Naive thymus-derived CD4-positive, alpha-beta T cell (primary cell): Measurements from ENCODE around the gene DDI2. TPM values are rescaled to one million over a fixed set of nuclear protein-coding genes. Genes with fewer than 3 reads are reported as not detected.
"Not testable (repeated sequence)": the region's sequence is repeated elsewhere in the genome, so short reads cannot be mapped to it uniquely, and the experiment has no call there.

Source experiments
- ATAC-seq: fragments of 150-1000 bp; cut with Tn5 transposase; 2 replicates; pipeline ENCODE4 v1.10.0; 2021; ENCODE audit warnings: mild to moderate bottlenecking, moderate library complexity
- CTCF ChIA-PET: fragments of 350-600 bp; sonication (Branson Sonifier 250); formaldehyde crosslinking; loops from one replicate; lab custom pipeline; 2021; ENCODE audit warnings: antibody characterized with exemption; lab: Charles Lee
- POLR2A ChIA-PET: fragments of 350-600 bp; sonication (Branson Sonifier 250); formaldehyde crosslinking; loops from one replicate; lab custom pipeline; 2021; ENCODE audit warnings: antibody characterized with exemption, inconsistent platforms; lab: Charles Lee
- DNase-seq, 9 donors: peaks; one replicate each; pipeline versions ENCODE4 v3.0.0 to v3.0.0-alpha.2; 2020 to 2022; ENCODE audit warnings: mixed read lengths in 1 of 9
- H3K27ac ChIP-seq: one replicate; pipeline ENCODE4 v1.7.0; 2013; ENCODE audit warnings: mild to moderate bottlenecking, low read depth, low read length, moderate library complexity
- H3K27me3 ChIP-seq, 2 donors: one replicate each; pipeline ENCODE4 v1.7.0; 2013; ENCODE audit warnings: low read length in 2 of 2, mild to moderate bottlenecking in 2 of 2, moderate library complexity in 2 of 2; ENCODE audit not compliant: control insufficient read depth in 2 of 2, insufficient read depth in 2 of 2
- H3K36me3 ChIP-seq, 3 experiments: 1 replicate in 2 of 3; 2 replicates in 1 of 3; pipeline ENCODE4 v1.7.0; 2013; ENCODE audit warnings: low read length in 3 of 3, mild to moderate bottlenecking in 3 of 3, moderate library complexity in 1 of 3; ENCODE audit not compliant: insufficient read depth in 3 of 3, control insufficient read depth in 2 of 3
- H3K4me1 ChIP-seq, 2 donors: one replicate each; pipeline ENCODE4 v1.7.0; 2013; ENCODE audit warnings: low read length in 2 of 2, mild to moderate bottlenecking in 2 of 2, moderate library complexity in 1 of 2; ENCODE audit not compliant: control insufficient read depth in 2 of 2, insufficient read depth in 2 of 2
- H3K4me3 ChIP-seq: 2 replicates; pipeline ENCODE4 v1.7.0; 2013; ENCODE audit warnings: mild to moderate bottlenecking, low read length
- H3K9me3 ChIP-seq, 3 experiments: 1 replicate in 2 of 3; 2 replicates in 1 of 3; pipeline ENCODE4 v1.7.0; 2013; ENCODE audit warnings: low read length in 3 of 3; ENCODE audit not compliant: control insufficient read depth in 2 of 3
- H3K27ac Mint-ChIP-seq, 9 donors: one replicate each; pipeline ENCODE4 v1.8.0; 2020 to 2022; ENCODE audit warnings: mixed read lengths in 9 of 9, mild to moderate bottlenecking in 8 of 9, moderate library complexity in 5 of 9, inconsistent platforms in 2 of 9
- H3K27me3 Mint-ChIP-seq, 5 donors: one replicate each; pipeline ENCODE4 v1.8.0; 2021 to 2022; ENCODE audit warnings: mixed read lengths in 5 of 5, mild to moderate bottlenecking in 1 of 5
- H3K36me3 Mint-ChIP-seq, 5 donors: one replicate each; pipeline ENCODE4 v1.8.0; 2020 to 2022; ENCODE audit warnings: mixed read lengths in 5 of 5, mild to moderate bottlenecking in 3 of 5, inconsistent platforms in 1 of 5
- H3K4me1 Mint-ChIP-seq, 7 donors: one replicate each; pipeline ENCODE4 v1.8.0; 2020 to 2022; ENCODE audit warnings: mixed read lengths in 7 of 7, mild to moderate bottlenecking in 3 of 7, inconsistent platforms in 1 of 7
- H3K4me3 Mint-ChIP-seq, 10 donors: one replicate each; pipeline ENCODE4 v1.8.0; 2020 to 2022; ENCODE audit warnings: mild to moderate bottlenecking in 10 of 10, mixed read lengths in 10 of 10, moderate library complexity in 6 of 10, inconsistent platforms in 2 of 10
- H3K9me3 Mint-ChIP-seq, 11 donors: one replicate each; pipeline ENCODE4 v1.8.0; 2020 to 2022; ENCODE audit warnings: mixed read lengths in 11 of 11, mild to moderate bottlenecking in 4 of 11, inconsistent platforms in 1 of 11, moderate library complexity in 1 of 11
- intact Hi-C, 2 donors: fragments of 100-400 bp; cut with micrococcal nuclease; formaldehyde crosslinking; loops; one replicate each; pipeline ENCODE4 v1.15.1; 2023
- polyA plus RNA-seq, 2 donors: library from polyadenylated mRNA; unstranded; fragments of 300-500 nt; fragmentation: Illumina TruSeq; gene quantifications; one replicate each; pipeline ENCODE4 v1.2.3, GENCODE V29; 2021
- total RNA-seq, 6 experiments: library from RNA in 5 of 6; stranded (reverse) in 5 of 6; gene quantifications; 1 replicate in 5 of 6; 2 replicates in 1 of 6; pipeline ENCODE4 v1.2.3 and lab custom pipeline; 2021 to 2026

DDI2 gene
- total and polyA plus RNA-seq, 7 experiments from 2014 or later: 3.2 to 46.8 (median 31.0) TPM

GRCh38 chr1:15696956-15697521 is 79.8 kb downstream of the DDI2 start:
- ChIA-PET POLR2A (interaction anchor here (0.7 to 2.5 kb wide), 8 partner anchors 9 to 1276 kb away, joined by 3 to 26 read pairs (median 3); partner anchors contain the start of gene PLEKHM2), CTCF (no interaction called here)
- Mint-ChIP-seq H3K4me3 (peak overlapping the region; percentile 85 to 94 (median 90)), H3K27ac (peak overlapping the region; percentile 84 to 99 (median 95)), H3K9me3 (no peaks in the 10 kb centered on the region), H3K27me3 (no peaks in the 10 kb centered on the region), H3K36me3 (peaks cover 0 to 15% (median 4%) of the 10 kb centered on the region in 5 donors), H3K4me1 (peaks cover 12 to 74% (median 39%) of the 10 kb centered on the region in 7 donors)
- Histone ChIP-seq H3K9me3 (no peaks in the 10 kb centered on the region), H3K36me3 (no peaks in the 10 kb centered on the region), H3K4me1 (peaks cover 10 to 17% of the 10 kb centered on the region in 2 donors), H3K27me3 (no peaks in the 10 kb centered on the region), H3K4me3 (peak overlapping the region; percentile 62), H3K27ac (peak overlapping the region; percentile 72)
- peak; percentile 87 for ATAC-seq
- intact Hi-C loops: loop anchor here (1.0 to 5.0 kb wide), 2 partner anchors 12 to 80 kb away; partner anchors contain the start of gene DDI2 (in 1 of the 2)
- peak; percentile 17 to 66 (median 53) for DNase-seq

- Histone ChIP-seq H3K36me3 (no peaks in the 10 kb centered on the region), H3K27ac (peak overlapping the region; percentile 72), H3K4me3 (no peak overlapping the region), H3K9me3 (no peaks in the 10 kb centered on the region), H3K4me1 (peaks cover 10 to 17% of the 10 kb centered on the region in 2 donors), H3K27me3 (no peaks in the 10 kb centered on the region)
- CTCF ChIA-PET: interaction anchor here (0.7 kb wide), 1 partner anchor 1356 kb away, joined by 3 read pairs; no protein-coding TSS in a partner anchor
- DNase-seq (no peak), ATAC-seq (no peak)
- peak overlapping the region; percentile 59 to 97 (median 84) for H3K27ac Mint-ChIP-seq
- POLR2A ChIA-PET: interaction anchor here (2.5 kb wide), 1 partner anchor 12 kb away, joined by 26 read pairs; the partner anchor contains the start of gene PLEKHM2
- H3K9me3 Mint-ChIP-seq: no peaks in the 10 kb centered on the region
- H3K27me3 Mint-ChIP-seq: no peaks in the 10 kb centered on the region
- peaks cover 0 to 15% (median 4%) of the 10 kb centered on the region in 5 donors for H3K36me3 Mint-ChIP-seq
- H3K4me3 Mint-ChIP-seq: peak overlapping the region in 6 of 10 donors; percentile 27 to 89 (median 40)
- peaks cover 17 to 72% (median 39%) of the 10 kb centered on the region in 7 donors for H3K4me1 Mint-ChIP-seq
- intact Hi-C loops: loop anchor here in 1 of 2 donors (5.0 kb wide), 1 partner anchor 81 kb away; the partner anchor contains the start of gene DDI2
Measured at GRCh38 chr1:15698201-15698600, 80.9 kb downstream of the DDI2 start.

- H3K9me3 ChIP-seq, H3K9me3 Mint-ChIP-seq, POLR2A ChIA-PET, H3K27me3 ChIP-seq, DNase-seq, H3K27ac ChIP-seq, H3K4me3 ChIP-seq, ATAC-seq, H3K36me3 ChIP-seq, H3K27me3 Mint-ChIP-seq: not testable (repeated sequence)
- intact Hi-C loops: loop anchor here in 1 of 2 donors (5.0 kb wide), 1 partner anchor 82 kb away; the partner anchor contains the start of gene DDI2
- Mint-ChIP-seq H3K36me3 (peaks cover 0 to 15% (median 4%) of the 10 kb centered on the region in 5 donors), H3K4me1 (peaks cover 21 to 73% (median 46%) of the 10 kb centered on the region in 7 donors), H3K27ac (peak overlapping the region in 5 of 9 donors; percentile 40 to 97 (median 82)), H3K4me3 (peak overlapping the region in 1 of 10 donors; percentile 23)
- H3K4me1 ChIP-seq: peaks cover 10 to 17% of the 10 kb centered on the region in 2 donors
- CTCF ChIA-PET: interaction anchor here (0.6 kb wide), 1 partner anchor 97 kb away, joined by 4 read pairs; no protein-coding TSS in a partner anchor
Measured at GRCh38 chr1:15699321-15699720, 82.1 kb downstream of the DDI2 start.

GRCh38 chr1:15700508-15700907 is 83.2 kb downstream of the DDI2 start:
- H3K36me3 Mint-ChIP-seq: peaks cover 0 to 14% (median 0%) of the 10 kb centered on the region in 5 donors
- DNase-seq: no peak
- no peaks in the 10 kb centered on the region for H3K9me3 ChIP-seq
- no peaks in the 10 kb centered on the region for H3K27me3 Mint-ChIP-seq
- H3K4me1 ChIP-seq: peaks cover 10 to 17% of the 10 kb centered on the region in 2 donors
- no peaks in the 10 kb centered on the region for H3K27me3 ChIP-seq
- POLR2A ChIA-PET: interaction anchor here (1.4 kb wide), 1 partner anchor 9 kb away, joined by 3 read pairs; no protein-coding TSS in a partner anchor
- no peak overlapping the region for H3K27ac ChIP-seq
- no peak overlapping the region for H3K4me3 ChIP-seq
- intact Hi-C loops: no loop called here
- peak overlapping the region in 6 of 9 donors; percentile 42 to 92 (median 80) for H3K27ac Mint-ChIP-seq
- H3K4me1 Mint-ChIP-seq: peaks cover 27 to 69% (median 43%) of the 10 kb centered on the region in 7 donors
- H3K4me3 Mint-ChIP-seq: no peak overlapping the region
- no peak for ATAC-seq
- H3K9me3 Mint-ChIP-seq: no peaks in the 10 kb centered on the region
- H3K36me3 ChIP-seq: peaks cover 0 to 3% (median 0%) of the 10 kb centered on the region in 3 experiments
- CTCF ChIA-PET: no interaction called here

GRCh38 chr1:15701784-15702183 is 84.5 kb downstream of the DDI2 start:
- no peak overlapping the region for H3K27ac ChIP-seq
- H3K4me3 ChIP-seq: no peak overlapping the region
- no peaks in the 10 kb centered on the region for H3K9me3 ChIP-seq
- peaks cover 0 to 22% (median 0%) of the 10 kb centered on the region in 5 donors for H3K36me3 Mint-ChIP-seq
- POLR2A ChIA-PET: interaction anchor here (0.6 to 1.6 kb wide), 2 partner anchors 17 to 24 kb away, joined by 3 to 4 read pairs; no protein-coding TSS in a partner anchor
- no peak for ATAC-seq
- no peak for DNase-seq
- peaks cover 0 to 9% (median 0%) of the 10 kb centered on the region in 3 experiments for H3K36me3 ChIP-seq
- CTCF ChIA-PET: interaction anchor here (0.7 kb wide), 1 partner anchor 1309 kb away, joined by 3 read pairs; no protein-coding TSS in a partner anchor
- H3K4me3 Mint-ChIP-seq: no peak overlapping the region
- H3K4me1 Mint-ChIP-seq: peaks cover 23 to 62% (median 43%) of the 10 kb centered on the region in 7 donors
- no peaks in the 10 kb centered on the region for H3K27me3 ChIP-seq
- peaks cover 6 to 10% of the 10 kb centered on the region in 2 donors for H3K4me1 ChIP-seq
- no peaks in the 10 kb centered on the region for H3K9me3 Mint-ChIP-seq
- H3K27me3 Mint-ChIP-seq: no peaks in the 10 kb centered on the region
- intact Hi-C loops: no loop called here
- H3K27ac Mint-ChIP-seq: peak overlapping the region in 1 of 9 donors; percentile 22

- Histone ChIP-seq H3K27me3 (no peaks in the 10 kb centered on the region), H3K27ac (no peak overlapping the region), H3K4me1 (peaks cover 0 to under 1% of the 10 kb centered on the region in 2 donors), H3K9me3 (no peaks in the 10 kb centered on the region), H3K4me3 (no peak overlapping the region), H3K36me3 (peaks cover 0 to 9% (median 0%) of the 10 kb centered on the region in 3 experiments)
- Mint-ChIP-seq H3K27me3 (no peaks in the 10 kb centered on the region), H3K36me3 (peaks cover 0 to 18% (median 0%) of the 10 kb centered on the region in 5 donors), H3K4me1 (peaks cover 15 to 52% (median 34%) of the 10 kb centered on the region in 7 donors), H3K4me3 (no peak overlapping the region), H3K27ac (peak overlapping the region in 1 of 9 donors; percentile 37), H3K9me3 (no peaks in the 10 kb centered on the region)
- POLR2A ChIA-PET: interaction anchor here (1.6 kb wide), 1 partner anchor 18 kb away, joined by 4 read pairs; no protein-coding TSS in a partner anchor
- DNase-seq (no peak), ATAC-seq (no peak)
- intact Hi-C loops: no loop called here
- CTCF ChIA-PET: no interaction called here
Measured at GRCh38 chr1:15702722-15703550, 85.7 kb downstream of the DDI2 start.
